ENCODE results near the gene NLGN2.

NLGN2 gene

GRCh38 chr17:7425316-7425715 lies 17.7 kb downstream of the NLGN2 start, which contains the start of gene SPEM2:
Gene SPEM2 (plus strand): TSS chr17:7425616. CDS start chr17:7425689, 73 bp downstream.
- H3K27me3 ChIP-seq (ENCODE audit: insufficient read depth, poor library complexity, severe bottlenecking): no peaks in the 10 kb centered on the region
- no peak for TF ChIP-seq GABPA (IDR thresholded peaks at IDR 0.05; ENCODE audit: low read depth)
- TF ChIP-seq, protein P1, sequence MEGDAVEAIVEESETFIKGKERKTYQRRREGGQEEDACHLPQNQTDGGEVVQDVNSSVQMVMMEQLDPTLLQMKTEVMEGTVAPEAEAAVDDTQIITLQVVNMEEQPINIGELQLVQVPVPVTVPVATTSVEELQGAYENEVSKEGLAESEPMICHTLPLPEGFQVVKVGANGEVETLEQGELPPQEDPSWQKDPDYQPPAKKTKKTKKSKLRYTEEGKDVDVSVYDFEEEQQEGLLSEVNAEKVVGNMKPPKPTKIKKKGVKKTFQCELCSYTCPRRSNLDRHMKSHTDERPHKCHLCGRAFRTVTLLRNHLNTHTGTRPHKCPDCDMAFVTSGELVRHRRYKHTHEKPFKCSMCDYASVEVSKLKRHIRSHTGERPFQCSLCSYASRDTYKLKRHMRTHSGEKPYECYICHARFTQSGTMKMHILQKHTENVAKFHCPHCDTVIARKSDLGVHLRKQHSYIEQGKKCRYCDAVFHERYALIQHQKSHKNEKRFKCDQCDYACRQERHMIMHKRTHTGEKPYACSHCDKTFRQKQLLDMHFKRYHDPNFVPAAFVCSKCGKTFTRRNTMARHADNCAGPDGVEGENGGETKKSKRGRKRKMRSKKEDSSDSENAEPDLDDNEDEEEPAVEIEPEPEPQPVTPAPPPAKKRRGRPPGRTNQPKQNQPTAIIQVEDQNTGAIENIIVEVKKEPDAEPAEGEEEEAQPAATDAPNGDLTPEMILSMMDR (IDR thresholded peaks at IDR 0.05; ENCODE audit: insufficient read depth, low read length): no peak
- TF ChIP-seq, protein P2, sequence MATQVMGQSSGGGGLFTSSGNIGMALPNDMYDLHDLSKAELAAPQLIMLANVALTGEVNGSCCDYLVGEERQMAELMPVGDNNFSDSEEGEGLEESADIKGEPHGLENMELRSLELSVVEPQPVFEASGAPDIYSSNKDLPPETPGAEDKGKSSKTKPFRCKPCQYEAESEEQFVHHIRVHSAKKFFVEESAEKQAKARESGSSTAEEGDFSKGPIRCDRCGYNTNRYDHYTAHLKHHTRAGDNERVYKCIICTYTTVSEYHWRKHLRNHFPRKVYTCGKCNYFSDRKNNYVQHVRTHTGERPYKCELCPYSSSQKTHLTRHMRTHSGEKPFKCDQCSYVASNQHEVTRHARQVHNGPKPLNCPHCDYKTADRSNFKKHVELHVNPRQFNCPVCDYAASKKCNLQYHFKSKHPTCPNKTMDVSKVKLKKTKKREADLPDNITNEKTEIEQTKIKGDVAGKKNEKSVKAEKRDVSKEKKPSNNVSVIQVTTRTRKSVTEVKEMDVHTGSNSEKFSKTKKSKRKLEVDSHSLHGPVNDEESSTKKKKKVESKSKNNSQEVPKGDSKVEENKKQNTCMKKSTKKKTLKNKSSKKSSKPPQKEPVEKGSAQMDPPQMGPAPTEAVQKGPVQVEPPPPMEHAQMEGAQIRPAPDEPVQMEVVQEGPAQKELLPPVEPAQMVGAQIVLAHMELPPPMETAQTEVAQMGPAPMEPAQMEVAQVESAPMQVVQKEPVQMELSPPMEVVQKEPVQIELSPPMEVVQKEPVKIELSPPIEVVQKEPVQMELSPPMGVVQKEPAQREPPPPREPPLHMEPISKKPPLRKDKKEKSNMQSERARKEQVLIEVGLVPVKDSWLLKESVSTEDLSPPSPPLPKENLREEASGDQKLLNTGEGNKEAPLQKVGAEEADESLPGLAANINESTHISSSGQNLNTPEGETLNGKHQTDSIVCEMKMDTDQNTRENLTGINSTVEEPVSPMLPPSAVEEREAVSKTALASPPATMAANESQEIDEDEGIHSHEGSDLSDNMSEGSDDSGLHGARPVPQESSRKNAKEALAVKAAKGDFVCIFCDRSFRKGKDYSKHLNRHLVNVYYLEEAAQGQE (IDR thresholded peaks at IDR 0.05; ENCODE audit: insufficient replicate concordance, low read depth): no peak
- no peak for TF ChIP-seq POLR2AphosphoS5 (IDR thresholded peaks at IDR 0.05; ENCODE audit: low read depth)
- TF ChIP-seq SPI1 (IDR thresholded peaks at IDR 0.05; ENCODE audit: borderline replicate concordance, low read depth): no peak
- H3K4me3 ChIP-seq (replicated peaks; ENCODE audit: insufficient read depth, low read length): no peak within 1 kb of the TSS
- DNase-seq (ENCODE audit: low read depth in 1 of 2, low spot score in 1 of 2): no peak
- no peak within 1 kb of the TSS for H3K27ac ChIP-seq (replicated peaks)

DNA sequence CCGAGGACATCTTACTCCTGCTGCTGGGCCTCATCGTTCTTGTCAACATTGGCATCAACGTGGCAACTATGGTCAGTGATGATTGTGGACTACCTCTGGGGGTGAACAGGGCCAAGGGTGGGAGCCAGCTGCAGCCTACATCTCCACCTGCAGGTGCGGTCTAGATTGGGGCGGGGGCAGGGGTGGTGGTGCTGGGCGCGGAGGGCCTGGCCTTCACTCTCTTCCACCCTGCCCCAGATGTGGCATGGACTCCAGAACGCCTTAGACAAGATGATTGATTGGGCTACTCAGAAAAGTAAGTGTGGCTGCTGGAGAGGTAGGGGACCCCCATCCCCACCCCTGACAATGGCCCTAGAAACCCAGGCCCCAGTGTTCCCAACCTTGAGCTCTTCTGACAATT lies 18.1 kb downstream of the NLGN2 start:
- no peak overlapping the region for H3K4me3 ChIP-seq (replicated peaks; ENCODE audit: insufficient read depth, low read length)
- TF ChIP-seq, protein P1 (IDR thresholded peaks at IDR 0.05; ENCODE audit: insufficient read depth, low read length): no peak
- TF ChIP-seq, protein P2 (IDR thresholded peaks at IDR 0.05; ENCODE audit: insufficient replicate concordance, low read depth): no peak
- TF ChIP-seq GABPA (IDR thresholded peaks at IDR 0.05; ENCODE audit: low read depth) (no peak), POLR2AphosphoS5 (IDR thresholded peaks at IDR 0.05; ENCODE audit: low read depth) (no peak), SPI1 (IDR thresholded peaks at IDR 0.05; ENCODE audit: borderline replicate concordance, low read depth) (no peak)
- DNase-seq (ENCODE audit: low read depth in 1 of 2, low spot score in 1 of 2): no peak
- no peaks in the 10 kb centered on the region for H3K27me3 ChIP-seq (ENCODE audit: insufficient read depth, poor library complexity, severe bottlenecking)
- no peak overlapping the region for H3K27ac ChIP-seq (replicated peaks)

- H3K4me3 ChIP-seq (replicated peaks; ENCODE audit: insufficient read depth, low read length): no peak overlapping the region
- no peaks in the 10 kb centered on the region for H3K27me3 ChIP-seq (ENCODE audit: insufficient read depth, poor library complexity, severe bottlenecking)
- no peak overlapping the region for H3K27ac ChIP-seq (replicated peaks)
- no peak for TF ChIP-seq GABPA (IDR thresholded peaks at IDR 0.05; ENCODE audit: low read depth)
- TF ChIP-seq, protein P1 (IDR thresholded peaks at IDR 0.05; ENCODE audit: insufficient read depth, low read length): no peak
- TF ChIP-seq, protein P2 (IDR thresholded peaks at IDR 0.05; ENCODE audit: insufficient replicate concordance, low read depth): no peak
- TF ChIP-seq SPI1 (IDR thresholded peaks at IDR 0.05; ENCODE audit: borderline replicate concordance, low read depth): no peak
- DNase-seq (ENCODE audit: low read depth in 1 of 2, low spot score in 1 of 2): no peak
Observed at GRCh38 chr17:7426203-7426863, 18.7 kb downstream of the NLGN2 start.

Data from HL-60 (cell line).